NCI-H2227 (cell line): Measurements from ENCODE around the gene NCKIPSD.

ENCODE experiments used
- DNase-seq: peaks from one replicate; lab custom pipeline; 2025; ENCODE audit not compliant: unreplicated experiment; lab: John Stamatoyannopoulos, UW

The NCKIPSD gene

DNA sequence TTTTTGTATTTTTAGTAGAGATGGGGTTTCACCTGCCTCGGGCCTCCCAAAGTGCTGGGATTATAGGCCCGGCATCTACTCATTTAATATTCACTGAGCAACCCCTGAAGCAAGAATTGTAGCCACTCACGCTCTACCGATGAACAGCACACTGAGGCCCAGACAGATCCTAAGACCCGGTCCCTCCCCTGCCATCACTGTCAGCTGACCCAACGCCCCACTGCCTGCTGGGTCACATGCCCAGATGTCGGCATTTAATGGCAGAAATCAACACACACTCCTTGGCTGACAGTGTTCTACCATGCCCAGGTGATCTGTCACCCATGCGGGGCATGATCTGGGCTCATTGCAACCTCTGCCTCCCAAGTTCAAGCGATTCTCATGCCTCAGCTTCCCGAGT, 60.9 kb downstream of the NCKIPSD start:
- DNase-seq, result no peak

DNA sequence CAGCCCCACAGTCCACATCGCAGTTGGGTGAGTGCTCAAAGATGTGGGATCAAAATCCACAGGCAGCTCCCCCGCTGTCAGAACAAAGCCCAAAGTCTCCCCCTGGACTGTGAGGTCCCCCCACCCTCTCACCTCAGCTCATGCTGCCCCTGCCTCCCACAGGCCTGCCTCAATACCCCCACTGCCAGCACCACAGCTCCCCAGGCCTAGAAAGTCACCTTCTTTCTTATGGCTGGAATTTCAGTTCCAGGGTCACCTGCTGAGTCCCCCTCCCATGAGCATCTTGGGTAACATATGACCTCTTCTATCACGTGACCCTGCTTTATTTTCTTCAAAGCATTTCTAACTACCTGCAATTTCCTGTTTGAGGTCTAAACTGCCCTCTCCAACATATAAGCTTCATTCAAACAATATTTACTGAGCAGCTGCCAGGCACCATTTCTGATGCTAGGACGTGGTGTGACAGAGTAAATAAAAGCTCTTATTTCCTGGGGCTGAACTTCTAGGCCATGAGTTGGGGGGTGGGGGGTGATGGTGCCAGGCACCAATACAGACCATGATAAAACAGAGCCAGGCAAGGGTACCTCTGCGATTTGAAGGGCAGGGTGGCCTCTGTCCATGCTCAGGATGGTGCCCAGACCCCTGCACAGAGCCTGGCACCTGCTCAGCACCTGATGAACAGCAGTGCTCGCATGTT, 61.7 kb downstream of the NCKIPSD start:
- no peak for DNase-seq
